CD4-positive, alpha-beta T cell treated with Interleukin-6 for 4 hours (primary cell): ENCODE data around the gene PSG5.
A peak's percentile ranks its signal among the peaks of the same experiment; 100 is the strongest.
"Not testable (repeated sequence)": the region's sequence is repeated elsewhere in the genome, so short reads cannot be mapped to it uniquely, and the experiment has no call there.

Experiments used
- DNase-seq: peaks from one replicate; pipeline ENCODE4 v3.0.0-alpha.2; 2020; ENCODE audit warnings: mixed read lengths

The PSG5 gene

DNA sequence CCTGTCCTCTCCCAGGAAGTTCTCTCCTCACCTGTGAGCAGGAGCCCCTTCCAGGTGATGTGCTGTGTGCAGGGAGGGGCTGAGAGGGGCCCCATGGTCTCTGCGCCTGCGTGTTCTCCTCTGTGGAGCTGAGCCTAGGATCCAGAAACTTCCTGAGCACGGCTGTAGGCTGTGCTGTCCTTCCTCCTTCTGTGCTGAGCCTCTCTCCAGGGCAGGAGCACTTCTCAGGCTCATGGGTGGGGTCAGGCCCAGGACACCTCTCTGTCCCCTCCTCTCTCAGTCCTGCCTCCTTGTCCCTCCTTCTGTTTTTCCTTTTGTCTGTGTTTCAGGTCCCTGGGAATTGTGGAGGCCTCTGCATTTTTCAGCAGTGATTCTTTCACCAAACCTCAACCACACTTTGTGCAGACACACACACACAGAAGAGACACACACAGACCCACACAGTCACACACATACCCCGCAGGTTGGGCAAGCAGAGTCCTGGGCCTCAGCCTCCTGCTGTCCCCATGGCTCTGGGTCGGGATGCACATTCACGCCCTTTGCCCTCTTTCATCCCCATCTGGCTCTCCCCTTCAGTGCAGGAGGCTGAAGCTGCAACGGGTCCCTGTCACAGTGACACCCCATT is at the start of gene PSG5:
Gene PSG5, minus strand, starts transcription at position 226 of the 625 bp plus-strand sequence. Its CDS starts 131 bp downstream, at position 95.
- DNase-seq: not testable (repeated sequence)

DNA sequence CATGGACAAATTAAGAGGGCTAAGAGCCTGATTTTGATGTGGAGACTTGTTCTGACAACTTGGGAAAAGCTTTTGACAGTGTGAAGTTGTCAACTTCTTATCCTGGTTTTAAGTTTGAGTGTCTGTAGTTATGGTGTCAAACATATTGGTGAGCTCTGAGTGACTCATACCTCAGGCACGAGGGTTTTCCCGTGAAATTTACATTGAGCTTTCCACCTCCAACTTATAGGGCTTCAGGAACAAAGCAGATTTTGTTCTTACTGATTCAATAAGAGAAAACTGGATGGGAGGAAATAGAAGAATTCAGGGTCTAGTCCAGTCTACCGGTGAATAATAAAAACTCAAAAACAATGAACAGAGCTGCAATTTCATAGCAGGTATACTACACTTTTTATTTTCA is 49.4 kb upstream of the PSG5 start:
- DNase-seq: not testable (repeated sequence)

DNA sequence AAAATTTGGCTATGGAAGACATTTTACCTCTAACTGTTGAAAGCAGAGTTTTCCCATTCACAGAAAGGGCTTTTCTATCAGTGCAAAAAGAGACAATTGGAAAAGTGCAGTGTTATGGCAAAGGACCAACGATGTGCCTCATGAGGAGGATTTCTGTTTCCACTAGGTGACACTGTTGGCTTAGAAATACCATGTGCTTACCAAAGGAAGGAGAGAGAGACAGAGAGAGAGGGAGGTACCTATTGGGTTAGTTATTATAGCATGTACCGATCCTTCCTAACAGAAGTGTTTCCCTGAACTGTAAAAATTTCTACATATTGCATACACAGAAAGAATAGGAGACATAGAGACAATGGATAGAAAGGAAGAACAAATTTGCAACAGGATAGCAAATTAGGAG is 43.0 kb upstream of the PSG5 start:
- no peak for DNase-seq

DNA sequence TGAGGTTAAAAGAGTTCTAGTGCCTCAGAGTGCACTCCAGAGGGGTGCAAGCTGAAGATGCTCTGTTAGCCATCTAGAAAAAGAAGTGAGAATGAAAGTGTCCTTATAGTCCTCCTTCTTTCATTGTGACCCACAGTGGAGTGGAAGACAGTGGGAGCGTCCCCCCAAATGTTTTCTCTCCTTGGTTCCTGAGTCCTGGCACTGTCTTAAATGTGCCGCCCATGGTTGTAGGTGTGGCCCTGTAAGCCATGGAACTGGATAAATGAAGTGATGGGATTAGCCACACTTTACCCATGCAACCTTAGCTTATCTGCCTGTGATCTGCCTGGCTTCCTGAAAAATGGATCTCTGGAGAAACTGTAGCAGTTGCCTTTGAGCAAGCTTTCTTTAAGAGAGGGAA is 42.4 kb upstream of the PSG5 start:
- not testable (repeated sequence) for DNase-seq

DNA sequence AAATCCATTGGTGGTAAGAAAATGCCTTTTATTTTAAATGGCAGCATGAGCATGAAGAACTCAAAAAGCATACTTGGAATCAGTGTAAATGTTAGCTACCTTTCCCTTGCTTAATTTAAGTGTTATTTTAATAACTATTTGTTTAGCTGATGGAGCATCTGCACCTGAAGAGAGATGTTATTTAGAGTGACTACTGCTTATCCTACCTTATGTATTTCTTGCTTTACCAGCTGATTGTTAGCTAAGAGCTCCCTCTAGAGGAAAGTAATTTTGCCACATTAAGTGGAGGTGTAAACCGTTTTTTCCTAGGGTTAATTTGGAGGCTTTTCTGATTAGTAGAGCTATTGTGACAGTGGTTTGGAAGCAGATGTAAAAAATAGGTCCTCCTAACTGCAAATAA is 40.6 kb upstream of the PSG5 start:
- not testable (repeated sequence) for DNase-seq

DNA sequence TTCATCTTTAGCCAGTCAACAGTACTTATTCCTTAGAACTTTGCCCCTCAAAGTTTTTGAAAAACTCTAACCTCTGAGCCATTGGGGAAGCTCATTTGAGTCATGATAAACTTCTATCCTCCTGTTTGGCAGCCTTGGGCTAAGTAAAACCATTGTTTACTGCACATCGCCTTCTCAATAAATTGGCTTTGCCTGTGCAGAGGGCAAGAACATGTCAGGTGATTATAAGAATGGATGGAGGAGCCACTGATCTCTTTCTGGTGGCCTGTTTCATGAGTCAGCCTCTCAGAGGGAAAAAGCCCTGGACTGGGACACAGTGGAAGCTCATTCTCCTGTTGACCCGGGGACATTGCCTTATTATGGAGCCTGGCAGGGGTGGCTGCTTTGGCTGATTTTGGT is 38.5 kb upstream of the PSG5 start:
- DNase-seq: no peak

DNA sequence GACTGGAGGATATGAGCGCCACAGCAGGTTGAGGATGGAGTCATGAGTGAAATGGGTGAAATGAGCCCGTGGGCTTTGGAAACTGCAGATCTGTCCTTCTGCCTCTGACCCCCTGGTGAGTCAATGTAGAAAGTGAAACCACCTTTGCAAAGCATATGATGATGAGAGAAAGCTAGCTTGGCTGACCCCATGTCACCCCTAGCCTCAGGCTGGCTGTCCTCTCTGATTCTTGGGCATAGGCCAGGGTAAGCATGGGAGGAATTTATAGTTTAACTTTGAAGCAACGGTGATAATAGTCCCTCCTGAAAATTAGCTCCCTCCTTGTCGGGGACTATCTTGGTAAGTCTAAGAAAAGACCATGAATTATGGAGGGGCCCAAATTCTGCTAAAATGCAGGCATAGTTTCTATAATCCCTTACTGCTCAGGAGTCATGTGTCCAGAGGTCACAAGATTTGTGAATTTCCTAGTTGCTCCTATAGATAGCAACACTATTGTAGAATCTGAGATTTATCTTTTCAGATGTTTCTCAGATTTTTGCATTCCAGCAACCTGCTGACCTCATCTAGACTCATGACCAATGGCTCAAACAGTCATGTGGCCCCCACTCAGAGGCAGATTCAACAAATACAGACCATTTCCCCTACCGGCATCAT is 38.0 kb upstream of the PSG5 start:
- not testable (repeated sequence) for DNase-seq

DNA sequence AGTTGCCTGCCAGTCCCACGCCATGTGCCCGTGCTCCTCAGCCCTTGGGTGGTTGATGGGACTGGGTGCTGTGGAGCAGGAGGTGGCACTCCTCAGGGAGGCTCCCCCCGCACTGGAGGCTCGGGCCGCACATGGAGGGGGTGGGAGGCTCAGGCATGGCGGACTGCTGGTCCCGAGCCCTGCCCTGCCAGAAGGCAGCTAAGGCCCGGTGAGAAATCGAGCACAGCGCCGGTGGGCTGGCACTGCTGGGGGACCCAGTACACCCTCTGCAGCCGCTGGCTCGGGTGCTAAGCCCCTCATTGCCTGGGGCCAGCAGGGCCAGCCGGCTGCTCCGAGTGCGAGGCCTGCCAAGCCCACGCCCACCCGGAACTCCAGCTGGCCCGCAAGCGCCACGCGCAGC is 35.6 kb upstream of the PSG5 start:
- not testable (repeated sequence) for DNase-seq

DNA sequence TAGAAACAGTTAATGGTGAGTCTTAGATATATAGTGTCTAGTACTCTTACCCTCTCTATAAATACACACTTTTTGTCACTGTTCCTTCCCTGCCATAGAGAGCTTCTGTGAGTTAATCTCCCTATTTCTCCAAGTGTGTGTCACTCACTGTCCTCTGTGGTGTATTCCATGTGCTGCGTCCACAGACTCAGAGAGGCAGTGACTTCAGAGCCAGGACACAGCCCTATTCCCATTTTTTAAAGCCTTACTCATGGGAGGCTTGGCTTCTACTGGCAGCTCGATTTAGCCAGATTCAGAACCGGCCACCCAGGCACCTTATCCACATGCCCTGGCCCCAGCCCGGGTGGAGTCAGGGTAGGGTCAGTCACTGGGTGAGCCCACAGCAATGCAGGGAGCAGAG is 32.8 kb upstream of the PSG5 start:
- not testable (repeated sequence) for DNase-seq

DNA sequence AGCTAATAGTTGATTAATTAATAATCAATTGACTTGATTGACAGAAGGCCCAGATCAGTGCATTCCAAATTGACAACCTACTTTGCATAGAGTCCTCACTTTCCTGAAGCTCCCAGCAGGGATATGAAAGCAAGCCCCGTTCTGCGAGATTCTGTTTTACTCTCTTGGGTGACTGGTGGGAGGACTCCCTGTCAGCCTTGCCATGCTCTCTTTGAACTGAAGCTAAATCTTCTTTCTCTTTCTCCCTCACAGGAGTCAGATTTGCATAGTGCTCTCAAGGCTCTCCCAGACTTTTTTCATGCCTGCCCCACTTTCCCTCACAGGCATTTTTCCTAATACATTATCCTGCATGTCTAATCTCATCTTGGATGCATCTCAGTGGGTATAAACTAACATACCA is 29.5 kb upstream of the PSG5 start:
- DNase-seq: not testable (repeated sequence)

DNA sequence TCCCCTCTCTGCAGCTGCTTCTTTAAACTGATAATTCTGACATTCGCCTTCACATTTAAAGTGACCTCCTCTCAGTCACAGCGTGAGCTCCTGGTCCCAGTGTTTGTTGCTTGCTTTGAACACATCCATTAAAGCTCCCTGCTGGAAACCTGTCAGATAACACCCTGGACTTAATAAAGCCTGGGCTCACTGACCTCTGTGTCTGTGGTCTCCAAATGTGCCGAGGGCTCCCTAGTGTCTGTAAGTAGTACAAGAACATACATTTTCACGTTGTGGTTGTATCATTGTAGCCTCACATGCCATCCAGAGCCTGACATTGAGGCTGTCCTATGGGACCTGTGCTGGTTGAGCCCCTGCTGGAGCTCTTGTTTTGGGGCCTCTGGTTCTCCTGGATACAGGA is 21.7 kb upstream of the PSG5 start:
- no peak for DNase-seq

DNA sequence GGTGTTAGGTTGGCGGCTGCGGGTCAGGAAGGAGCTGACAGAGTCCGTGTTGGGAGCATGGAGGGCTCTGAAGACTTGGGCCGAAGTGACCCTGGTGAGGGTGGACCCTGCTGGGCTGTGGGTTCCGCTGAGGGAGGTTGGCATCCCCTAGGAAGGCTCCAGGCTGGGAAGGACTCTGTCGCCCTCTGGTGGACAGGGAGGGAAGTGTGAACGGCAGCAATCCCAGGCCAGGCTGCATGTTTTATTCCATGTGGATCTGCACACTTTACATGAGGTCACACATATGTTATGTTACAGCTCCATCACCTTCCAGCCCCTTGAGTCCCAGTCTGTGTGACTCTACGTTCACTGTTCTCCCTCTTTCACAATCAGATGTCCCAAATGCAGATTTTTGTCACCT is 20.8 kb upstream of the PSG5 start:
- peak; percentile 11 for DNase-seq

DNA sequence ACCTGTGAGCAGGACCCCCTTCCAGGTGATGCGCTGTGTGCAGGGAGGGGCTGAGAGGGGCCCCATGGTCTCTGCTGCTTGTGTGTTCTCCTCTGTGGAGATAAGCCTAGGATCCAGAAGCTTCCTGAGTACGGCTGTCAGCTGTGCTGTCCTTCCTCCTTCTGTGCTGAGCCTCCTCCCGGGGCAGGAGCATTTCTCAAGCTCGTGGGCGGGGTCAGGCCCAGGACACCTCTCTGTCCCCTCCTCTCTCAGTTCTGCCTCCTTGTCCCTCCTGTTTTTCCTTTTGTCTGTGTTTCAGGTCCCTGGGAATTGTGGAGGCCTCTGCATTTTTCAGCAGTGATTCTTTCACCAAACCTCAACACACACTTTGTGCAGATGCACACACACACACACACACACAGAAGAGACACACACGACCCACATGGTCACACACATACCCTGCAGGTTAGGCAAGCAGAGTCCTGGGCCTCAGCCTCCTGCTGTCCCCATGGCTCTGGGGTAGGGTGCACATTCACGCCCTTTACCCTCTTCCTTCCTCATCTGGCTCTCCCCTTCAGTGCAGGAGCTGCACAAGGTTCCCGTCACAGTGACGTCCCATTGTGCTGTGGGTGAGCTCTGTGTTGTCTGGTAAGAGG is 19.3 kb upstream of the PSG5 start, which contains the start of gene PSG4:
Gene PSG4, minus strand, starts transcription at position 168 of the 635 bp plus-strand sequence. Its CDS starts 102 bp downstream, at position 66.
- not testable (repeated sequence) for DNase-seq

DNA sequence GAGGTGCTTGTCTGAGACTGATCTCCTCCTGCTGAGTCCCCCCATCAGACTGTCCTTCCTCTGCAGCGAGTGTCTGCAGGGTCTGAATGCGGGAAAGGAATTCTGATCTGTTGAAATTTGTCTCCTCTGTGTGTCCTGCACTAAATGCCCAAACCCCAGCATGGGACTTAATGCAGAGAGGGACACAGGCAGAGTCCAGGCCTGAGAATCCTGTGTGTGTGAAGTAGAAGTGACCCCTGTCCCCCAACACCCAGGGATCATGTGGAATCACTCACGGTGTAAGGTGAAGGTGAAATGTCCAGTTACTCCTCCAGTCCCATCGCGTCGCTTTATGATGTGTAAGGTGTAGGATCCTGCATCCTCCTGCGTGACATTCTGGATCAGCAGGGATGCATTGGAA is 17.3 kb upstream of the PSG5 start:
- DNase-seq: not testable (repeated sequence)

DNA sequence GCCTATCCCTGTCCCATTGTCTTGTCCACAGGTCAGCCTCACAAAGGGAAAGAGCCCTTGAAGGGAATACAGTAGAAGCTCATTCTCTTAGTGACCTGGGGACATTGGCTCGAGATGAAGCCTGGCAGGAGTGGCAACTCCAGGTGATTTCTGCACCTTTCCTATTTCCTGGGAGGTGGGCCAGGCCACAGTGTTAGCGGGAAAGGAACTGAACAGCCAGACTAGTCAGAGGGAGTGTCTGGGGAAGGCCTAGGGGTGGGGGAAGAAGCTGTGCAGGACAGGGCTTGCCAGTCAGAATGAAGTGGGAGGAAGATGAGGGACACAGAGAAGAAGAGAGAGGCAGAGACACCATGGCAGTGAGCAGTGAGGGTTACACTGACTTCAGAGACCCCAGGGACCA is 15.6 kb upstream of the PSG5 start:
- DNase-seq: not testable (repeated sequence)

DNA sequence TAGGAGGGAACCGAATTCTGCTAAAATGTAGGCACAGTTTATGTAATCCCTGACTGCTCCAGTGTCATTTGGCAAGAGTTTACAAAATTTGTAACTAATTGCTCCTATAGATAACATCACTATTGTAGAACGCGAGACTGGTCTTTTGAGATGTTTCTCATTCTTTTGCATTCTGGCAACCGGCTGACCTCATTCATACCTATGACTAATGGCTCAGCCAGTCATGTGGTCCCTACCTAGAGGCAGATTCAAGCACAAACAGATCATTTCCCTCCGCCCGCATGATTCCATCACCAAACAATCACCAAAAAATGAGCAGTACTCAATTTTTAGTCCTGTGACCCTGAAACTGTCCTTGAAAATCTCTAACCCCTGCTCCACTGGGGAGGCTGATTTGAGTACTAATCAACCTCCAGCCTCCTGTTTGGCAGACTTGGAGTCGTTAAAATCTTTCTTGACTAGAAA is 15.0 kb upstream of the PSG5 start:
- not testable (repeated sequence) for DNase-seq

DNA sequence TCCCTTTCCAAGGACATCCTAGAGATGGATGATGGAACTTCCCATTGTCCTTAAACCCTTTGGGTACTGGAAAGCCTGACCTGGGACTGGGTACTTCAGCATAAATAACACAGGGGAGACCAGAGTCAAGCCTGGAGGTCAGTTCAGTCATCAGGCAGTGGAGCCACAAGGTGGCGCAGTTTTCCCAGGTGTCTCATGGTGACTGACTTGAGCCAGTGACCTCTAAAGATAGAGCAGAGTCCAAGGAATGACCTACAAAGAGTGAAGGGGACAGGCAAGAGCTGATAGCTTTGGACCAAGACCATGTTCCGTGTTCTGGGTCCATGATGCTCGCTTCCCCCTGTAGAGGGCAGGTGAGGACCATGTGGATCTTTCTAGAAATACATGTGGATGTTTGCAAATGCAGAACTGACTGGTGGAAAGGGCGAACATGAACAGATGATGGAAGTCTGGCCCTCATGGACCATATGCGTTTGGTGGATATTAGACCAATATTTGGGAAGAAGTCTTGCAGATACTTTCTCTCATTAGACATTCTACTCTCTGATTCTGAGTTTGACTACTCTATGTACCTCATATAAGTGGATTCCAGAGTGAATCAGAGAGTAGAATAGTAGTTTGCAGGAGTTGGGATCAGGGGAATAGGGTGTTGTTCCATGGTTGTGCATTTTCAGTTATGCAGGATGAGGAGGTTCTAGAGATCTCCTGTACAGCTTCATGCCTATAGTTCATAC is 12.5 kb upstream of the PSG5 start:
- not testable (repeated sequence) for DNase-seq

DNA sequence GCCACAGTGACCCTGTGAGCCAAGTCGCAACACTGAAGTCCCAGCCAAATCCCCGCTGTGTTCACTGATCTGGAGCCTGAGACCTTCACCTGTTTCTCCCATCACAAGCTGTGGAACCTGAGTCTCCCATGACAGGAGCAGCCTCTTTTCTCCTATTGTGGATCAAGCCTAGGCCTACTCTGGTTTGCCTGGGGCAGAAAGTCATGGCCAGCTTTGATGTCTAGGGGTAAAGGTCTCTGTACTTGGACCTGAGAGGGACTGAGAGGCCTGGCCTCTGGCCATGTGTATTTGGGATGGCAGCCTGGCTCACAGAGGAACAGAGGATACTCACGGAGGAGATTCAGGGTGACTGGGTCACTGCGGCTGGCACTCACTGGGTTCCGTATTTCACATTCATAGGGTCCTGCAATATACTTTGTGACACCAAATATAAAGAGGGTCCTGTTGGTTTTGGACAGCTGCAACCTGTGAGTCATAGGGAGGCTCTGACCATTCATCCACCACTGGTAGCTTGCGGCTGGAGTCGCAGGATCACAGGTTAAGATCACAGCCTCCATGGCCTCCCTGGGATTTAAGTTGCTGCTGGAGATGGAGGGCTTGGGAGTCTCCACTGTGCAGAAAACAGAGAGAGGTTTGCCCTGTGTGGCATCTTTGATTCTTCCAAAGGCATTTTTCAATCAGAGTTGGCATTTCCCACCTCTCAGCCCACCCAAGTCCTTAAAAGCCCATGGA is 11.5 kb upstream of the PSG5 start:
- not testable (repeated sequence) for DNase-seq

DNA sequence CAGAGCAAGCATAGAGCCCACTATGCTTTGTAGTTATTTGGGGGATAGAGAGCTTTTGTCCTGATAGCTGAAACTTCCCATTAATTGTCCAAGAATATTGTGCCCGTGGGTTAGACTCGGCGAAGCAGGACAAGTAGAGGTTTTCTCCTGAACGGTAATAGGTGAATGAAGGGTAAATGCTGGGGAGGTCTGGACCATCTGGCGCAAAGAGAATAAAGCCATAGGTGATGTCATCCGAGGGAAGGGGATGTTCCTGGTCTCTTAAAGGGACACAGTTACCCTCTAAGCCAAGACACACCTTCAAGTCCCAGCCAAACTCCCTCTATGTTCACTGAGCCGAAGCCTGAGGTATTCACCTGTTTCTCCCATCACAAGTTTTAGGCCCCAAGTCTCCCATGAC is 8.1 kb upstream of the PSG5 start:
- DNase-seq: not testable (repeated sequence)

DNA sequence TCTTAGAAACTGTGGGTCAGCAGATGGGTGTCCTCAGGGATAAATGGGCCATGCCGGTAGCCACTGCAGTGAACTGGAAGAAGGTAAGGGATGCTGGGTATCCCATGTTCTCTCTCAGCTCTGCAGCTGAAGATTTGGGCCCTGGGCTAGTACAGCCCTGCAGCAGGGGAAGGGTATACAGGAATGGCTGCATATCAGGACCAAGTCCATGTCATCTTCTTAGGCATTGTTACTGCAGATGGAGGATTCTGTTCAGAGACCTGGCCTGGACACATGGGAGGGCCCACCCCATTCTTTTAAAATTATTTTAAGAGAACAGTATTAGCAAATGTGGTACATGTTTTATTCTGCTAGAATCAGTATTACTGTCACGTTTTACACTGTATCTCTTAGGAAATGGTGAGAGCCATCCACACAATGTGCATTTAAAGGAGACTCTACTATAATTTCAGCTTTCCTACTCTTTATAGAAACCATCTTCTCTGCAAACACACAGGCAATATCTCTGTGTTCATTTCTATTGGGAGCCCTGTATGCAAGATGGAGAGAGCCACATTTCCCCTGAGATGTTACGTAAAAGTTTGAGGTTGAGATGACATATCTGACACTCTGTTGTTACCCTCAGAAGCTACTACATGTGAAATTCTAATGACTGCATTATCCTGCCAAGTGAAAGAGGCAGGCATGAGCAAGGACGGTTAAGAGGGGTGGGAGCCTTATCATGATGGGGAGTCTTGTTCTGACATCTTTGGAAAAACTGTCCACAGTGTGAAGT is 6.2 kb upstream of the PSG5 start:
- DNase-seq: not testable (repeated sequence)

DNA sequence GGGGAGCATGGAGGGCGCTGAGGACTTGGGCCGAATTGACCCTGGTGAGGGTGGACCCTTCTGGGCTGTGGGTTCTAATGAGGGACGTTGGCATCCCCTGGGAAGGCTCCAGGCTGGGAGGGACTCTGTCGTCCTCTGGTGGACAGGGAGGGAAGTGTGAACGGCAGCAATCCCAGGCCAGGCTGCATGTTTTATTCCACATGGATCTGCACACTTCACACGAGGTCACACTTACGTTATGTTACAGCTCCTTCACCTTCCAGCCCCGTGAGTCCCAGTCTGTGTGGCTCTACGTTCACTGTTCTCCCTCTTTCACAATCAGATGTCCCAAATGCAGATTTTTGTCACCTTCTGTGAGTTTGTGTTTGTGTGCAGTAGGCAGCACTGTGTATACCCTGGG is 1.8 kb upstream of the PSG5 start:
- not testable (repeated sequence) for DNase-seq
